ENCODE results near the gene ANGEL2. TPM values are rescaled to one million over a fixed set of nuclear protein-coding genes. Genes with fewer than 3 reads are reported as not detected.

ANGEL2 gene
- polyA plus RNA-seq, 1 of the 3 experiments (the other 2 are of a cell fraction) = 14.0 TPM

DNA sequence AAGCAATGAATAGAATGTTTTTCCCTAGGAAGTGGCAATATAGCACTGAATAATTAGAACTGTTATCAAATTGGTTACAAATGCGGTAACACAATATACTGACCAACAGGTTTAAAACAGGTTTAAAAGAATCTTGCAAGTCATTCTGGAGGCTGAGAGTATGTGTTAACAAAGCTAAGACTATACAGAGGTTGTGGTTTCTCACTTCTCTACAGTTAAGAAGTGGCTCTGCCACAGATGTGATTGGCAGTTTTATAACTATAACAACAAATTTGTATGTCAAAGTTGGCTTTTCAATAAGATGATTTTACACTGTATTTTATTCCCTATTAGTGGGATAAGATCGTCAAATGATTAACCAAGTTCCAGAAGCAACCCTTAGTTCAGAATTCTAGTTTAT is 7.1 kb downstream of the ANGEL2 start:
- Histone ChIP-seq H4K20me1 (ENCODE audit: insufficient read depth) (peaks cover 4% of the 10 kb centered on the region; the same call in 1 of the 2 replicates), H3K4me1 (ENCODE audit: control insufficient read depth in 1 of 2, insufficient read depth in 2 of 2, low read depth in 1 of 2, low read length in 1 of 2) (no peaks in the 10 kb centered on the region; a peak in 1 of 4 replicates), H3K9me3 (no peaks in the 10 kb centered on the region), H3K36me3 (replicated peaks in 1 of 2; ENCODE audit: control insufficient read depth in 1 of 2, insufficient read depth in 2 of 2, low read length in 1 of 2) (peaks cover 66 to 72% of the 10 kb centered on the region in 2 experiments), H3K27me3 (ENCODE audit: insufficient read depth) (no peaks in the 10 kb centered on the region), H3K79me2 (ENCODE audit: insufficient read depth) (peaks cover 51% of the 10 kb centered on the region), H3K9me2 (no peaks in the 10 kb centered on the region), H3K27ac (ENCODE audit: low read depth in 2 of 2, low read length in 1 of 2) (no peak overlapping the region), H3F3A (replicated peaks; ENCODE audit: insufficient read depth) (no peaks in the 10 kb centered on the region), H3K4me3 (ENCODE audit: low read depth in 2 of 2, low read length in 1 of 2) (no peak overlapping the region), H2AFZ (ENCODE audit: low read depth) (no peak overlapping the region), H3K4me2 (no peak overlapping the region), H3K9ac (no peak overlapping the region)
- ChIA-PET POLR2A (no interaction called here), CTCF (no interaction called here)
- TF ChIP-seq USF2 (IDR thresholded peaks at IDR 0.05; ENCODE audit: borderline replicate concordance, low read depth, low read length) = no peak
- no peak for TF ChIP-seq MAX (IDR thresholded peaks at IDR 0.05; ENCODE audit: low read depth)
- TF ChIP-seq, protein P1, sequence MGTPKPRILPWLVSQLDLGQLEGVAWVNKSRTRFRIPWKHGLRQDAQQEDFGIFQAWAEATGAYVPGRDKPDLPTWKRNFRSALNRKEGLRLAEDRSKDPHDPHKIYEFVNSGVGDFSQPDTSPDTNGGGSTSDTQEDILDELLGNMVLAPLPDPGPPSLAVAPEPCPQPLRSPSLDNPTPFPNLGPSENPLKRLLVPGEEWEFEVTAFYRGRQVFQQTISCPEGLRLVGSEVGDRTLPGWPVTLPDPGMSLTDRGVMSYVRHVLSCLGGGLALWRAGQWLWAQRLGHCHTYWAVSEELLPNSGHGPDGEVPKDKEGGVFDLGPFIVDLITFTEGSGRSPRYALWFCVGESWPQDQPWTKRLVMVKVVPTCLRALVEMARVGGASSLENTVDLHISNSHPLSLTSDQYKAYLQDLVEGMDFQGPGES (IDR thresholded peaks at IDR 0.05; ENCODE audit: low read depth, low read length) = no peak
- TF ChIP-seq RXRA (IDR thresholded peaks at IDR 0.05; ENCODE audit: borderline replicate concordance, low read depth) = no peak
- no peak for TF ChIP-seq EP300 (IDR thresholded peaks at IDR 0.05; ENCODE audit: borderline replicate concordance in 1 of 2, low read depth in 1 of 2, low read length in 1 of 2)
- TF ChIP-seq USF1 (IDR thresholded peaks at IDR 0.05; ENCODE audit: borderline replicate concordance, low read depth) = no peak
- TF ChIP-seq CHD2 (IDR thresholded peaks at IDR 0.05; ENCODE audit: low read length, partially characterized antibody) = no peak
- TF ChIP-seq SMC3 (IDR thresholded peaks at IDR 0.05; ENCODE audit: low read depth, low read length) = no peak
- TF ChIP-seq NFIC (IDR thresholded peaks at IDR 0.05; ENCODE audit: borderline replicate concordance) = no peak
- no peak for TF ChIP-seq PBX3 (IDR thresholded peaks at IDR 0.05)
- no peak for TF ChIP-seq GATA2 (CRISPR knock-in tag; IDR thresholded peaks at IDR 0.05)
- DNase-seq = no peak
- 99% methylated on average over 2 of the region's 2 CpGs for WGBS (ENCODE audit: low lambda C conversion rate)

GRCh38 chr1:213003256-213003655 is 12.4 kb downstream of the ANGEL2 start:
- Histone ChIP-seq H3K4me2 (no peak overlapping the region), H3K27ac (ENCODE audit: low read depth in 2 of 2, low read length in 1 of 2) (no peak overlapping the region), H2AFZ (ENCODE audit: low read depth) (no peak overlapping the region), H3K4me3 (ENCODE audit: low read depth in 2 of 2, low read length in 1 of 2) (no peak overlapping the region), H3K27me3 (ENCODE audit: insufficient read depth) (no peaks in the 10 kb centered on the region), H3F3A (replicated peaks; ENCODE audit: insufficient read depth) (no peaks in the 10 kb centered on the region), H3K4me1 (ENCODE audit: control insufficient read depth in 1 of 2, insufficient read depth in 2 of 2, low read depth in 1 of 2, low read length in 1 of 2) (no peaks in the 10 kb centered on the region), H3K9me3 (no peaks in the 10 kb centered on the region), H3K9ac (no peak overlapping the region), H3K36me3 (replicated peaks in 1 of 2; ENCODE audit: control insufficient read depth in 1 of 2, insufficient read depth in 2 of 2, low read length in 1 of 2) (peaks cover 66 to 77% of the 10 kb centered on the region in 2 experiments), H3K79me2 (ENCODE audit: insufficient read depth) (no peaks in the 10 kb centered on the region; the same call in 1 of the 2 replicates), H3K9me2 (no peaks in the 10 kb centered on the region), H4K20me1 (ENCODE audit: insufficient read depth) (no peaks in the 10 kb centered on the region)
- CTCF ChIA-PET = interaction anchor here (0.6 to 2.7 kb wide), 4 partner anchors 9 to 1568 kb away, joined by 3 to 10 read pairs (median 3); partner anchors contain the start of gene RPS6KC1
- over 99% methylated on average over 3 of the region's 3 CpGs for WGBS (ENCODE audit: low lambda C conversion rate)
- DNase-seq = no peak
- POLR2A ChIA-PET = no interaction called here
- TF ChIP-seq MAX (IDR thresholded peaks at IDR 0.05; ENCODE audit: low read depth) = no peak
- no peak for TF ChIP-seq TAF1 (IDR thresholded peaks at IDR 0.05; ENCODE audit: borderline replicate concordance, low read depth, low read length)
- TF ChIP-seq RCOR1 (IDR thresholded peaks at IDR 0.05; ENCODE audit: low read length) = no peak
- TF ChIP-seq, protein P1 (IDR thresholded peaks at IDR 0.05; ENCODE audit: low read depth, low read length) = no peak
- no peak for TF ChIP-seq FOXJ3 (CRISPR knock-in tag; IDR thresholded peaks at IDR 0.05)
- no peak for TF ChIP-seq JUND (IDR thresholded peaks at IDR 0.05)
- no peak for TF ChIP-seq SMC3 (IDR thresholded peaks at IDR 0.05; ENCODE audit: low read depth, low read length)
- TF ChIP-seq NFIC (IDR thresholded peaks at IDR 0.05; ENCODE audit: borderline replicate concordance) = no peak
- TF ChIP-seq, protein P2, sequence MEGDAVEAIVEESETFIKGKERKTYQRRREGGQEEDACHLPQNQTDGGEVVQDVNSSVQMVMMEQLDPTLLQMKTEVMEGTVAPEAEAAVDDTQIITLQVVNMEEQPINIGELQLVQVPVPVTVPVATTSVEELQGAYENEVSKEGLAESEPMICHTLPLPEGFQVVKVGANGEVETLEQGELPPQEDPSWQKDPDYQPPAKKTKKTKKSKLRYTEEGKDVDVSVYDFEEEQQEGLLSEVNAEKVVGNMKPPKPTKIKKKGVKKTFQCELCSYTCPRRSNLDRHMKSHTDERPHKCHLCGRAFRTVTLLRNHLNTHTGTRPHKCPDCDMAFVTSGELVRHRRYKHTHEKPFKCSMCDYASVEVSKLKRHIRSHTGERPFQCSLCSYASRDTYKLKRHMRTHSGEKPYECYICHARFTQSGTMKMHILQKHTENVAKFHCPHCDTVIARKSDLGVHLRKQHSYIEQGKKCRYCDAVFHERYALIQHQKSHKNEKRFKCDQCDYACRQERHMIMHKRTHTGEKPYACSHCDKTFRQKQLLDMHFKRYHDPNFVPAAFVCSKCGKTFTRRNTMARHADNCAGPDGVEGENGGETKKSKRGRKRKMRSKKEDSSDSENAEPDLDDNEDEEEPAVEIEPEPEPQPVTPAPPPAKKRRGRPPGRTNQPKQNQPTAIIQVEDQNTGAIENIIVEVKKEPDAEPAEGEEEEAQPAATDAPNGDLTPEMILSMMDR (IDR thresholded peaks at IDR 0.05) = no peak
- TF ChIP-seq RFX5 (IDR thresholded peaks at IDR 0.05; ENCODE audit: low read length) = no peak
- TF ChIP-seq GABPA (IDR thresholded peaks at IDR 0.05; ENCODE audit: low read depth) = no peak
- TF ChIP-seq TEAD4 (IDR thresholded peaks at IDR 0.05; ENCODE audit: borderline replicate concordance, insufficient read depth) = no peak
